Heart left ventricle (tissue), 13 donors: Measurements from ENCODE around the gene TYR.

Source experiments
- CTCF ChIP-seq, 12 donors: fragments of 200-600 bp; sonication (generic) in 4 of 12; IDR thresholded peaks; one replicate each; pipeline versions ENCODE4 v1.5.0 to v1.8.0; 2018 to 2022; ENCODE audit warnings: antibody characterized with exemption in 12 of 12, mild to moderate bottlenecking in 5 of 12
- POLR2A ChIP-seq, 2 donors: fragments of 450-650 bp; IDR thresholded peaks; one replicate each; pipeline ENCODE4 v1.6.1; 2017; ENCODE audit warnings: antibody characterized with exemption in 2 of 2, mild to moderate bottlenecking in 2 of 2, moderate library complexity in 2 of 2
- donor health status: ischemic (EF 13 %, LVEDD 7.1; RV severe dilation, severe dysfunction).
- donor health status: DM: no; HTN: yes; CAD: no.
- donor health status: DM: no; HTN: no; CAD: no.
- donor health status: ischemic (EF 25% LVEDD 6.9; RV normal size, moderate dysfunction).
- donor health status: ischemic (EF 25% LVEDD 5.7; RV mildly dilated, moderate dysfunction).
- donor health status: ischemic (EF 35%, LVEDD 5.7; RV mildly dilated, moderate dysfunction).
- donor health status: nonischemic (EF 11% LVEDD 7.7; RV severe dilation, severe dysfunction).
- donor health status: DM: yes; HTN: yes; CAD: no.
- donor health status: PGD.
- donor health status: ischemic (EF 29% LVEDD 5.4; RV normal size, mild dysfunction).
- donor health status: nonischemic (EF 23%, LVEDD 6.1; RV moderate dilation, normal function).

- TF ChIP-seq CTCF (IDR thresholded peaks at IDR 0.05) (no peak), POLR2A (IDR thresholded peaks at IDR 0.05) (no peak)
Observed at GRCh38 chr11:89201138-89201537, 23.5 kb downstream of the TYR start.
